Measurements from ENCODE around the gene ZNF516. TPM values are rescaled to one million over a fixed set of nuclear protein-coding genes. Genes with fewer than 3 reads are reported as not detected.
A peak's percentile ranks its signal among the peaks of the same experiment; 100 is the strongest.
"Not testable (repeated sequence)": the region's sequence is repeated elsewhere in the genome, so short reads cannot be mapped to it uniquely, and the experiment has no call there.

The ZNF516 gene
- total RNA-seq, 1 experiment from 2014 or later = 41.8 TPM

DNA sequence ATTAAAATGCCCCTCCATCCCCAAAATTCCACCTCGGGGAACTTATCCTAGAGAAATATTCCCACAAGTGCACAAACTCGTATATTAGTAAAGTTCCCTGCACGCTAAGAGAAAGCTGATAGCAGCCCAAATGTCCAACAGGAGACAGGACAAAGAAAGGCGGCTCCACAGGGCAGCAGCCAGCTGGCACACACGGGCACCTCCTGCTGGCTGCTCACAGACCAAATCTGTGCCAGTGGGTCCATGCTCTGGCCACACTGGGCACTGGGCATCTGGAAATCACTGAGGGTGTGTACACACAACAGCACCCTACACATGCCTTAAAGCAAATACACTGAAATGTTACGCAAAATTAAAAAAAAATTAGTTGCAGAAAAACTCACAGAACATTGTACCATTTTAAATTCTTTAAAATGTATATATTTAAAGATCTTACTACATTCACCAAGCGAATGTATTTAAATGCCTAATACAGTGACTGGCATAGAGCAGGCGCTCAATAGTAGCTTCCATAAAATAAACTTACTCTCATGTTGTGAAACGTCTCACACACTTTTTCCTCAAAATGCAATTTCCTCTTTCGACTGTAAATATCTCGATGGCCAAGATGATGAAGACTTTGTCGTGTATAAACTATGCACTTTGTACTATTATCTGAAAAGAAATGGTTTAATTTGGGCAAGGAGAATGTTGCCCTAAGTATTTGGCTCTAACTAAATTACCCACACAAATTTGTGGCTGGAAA, 19.4 kb downstream of the ZNF516 start:
- no peaks in the 10 kb centered on the region for H3K36me3 ChIP-seq (replicated peaks; ENCODE audit: control insufficient read depth, insufficient read depth, low read length)
- no peak for DNase-seq
- H3K27me3 ChIP-seq (ENCODE audit: control insufficient read depth, insufficient read depth, low read length) = no peaks in the 10 kb centered on the region
- H3K4me3 ChIP-seq (ENCODE audit: insufficient read depth, low read depth, low read length) = no peak overlapping the region

DNA sequence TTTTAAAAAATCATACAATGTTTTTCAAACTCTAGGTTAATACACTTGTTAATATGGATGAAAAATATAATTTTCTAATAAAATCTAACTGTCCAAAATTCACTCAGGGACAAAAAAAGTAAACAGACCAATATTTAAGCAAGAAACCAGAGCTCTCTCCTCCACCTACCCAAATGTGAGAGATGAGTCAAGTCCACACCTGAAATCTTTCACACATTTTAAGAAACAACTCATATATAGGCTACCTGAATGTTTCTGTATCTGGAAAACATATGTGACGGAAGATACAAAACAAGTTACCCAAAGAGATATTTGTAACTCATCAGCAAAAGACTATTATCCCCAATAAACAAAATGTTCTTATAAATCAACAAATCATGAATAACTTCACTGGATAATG, 20.2 kb downstream of the ZNF516 start:
- no peak for DNase-seq
- Histone ChIP-seq H3K36me3 (replicated peaks; ENCODE audit: control insufficient read depth, insufficient read depth, low read length) (no peaks in the 10 kb centered on the region), H3K4me3 (ENCODE audit: insufficient read depth, low read depth, low read length) (no peak overlapping the region), H3K27me3 (ENCODE audit: control insufficient read depth, insufficient read depth, low read length) (no peaks in the 10 kb centered on the region)

DNA sequence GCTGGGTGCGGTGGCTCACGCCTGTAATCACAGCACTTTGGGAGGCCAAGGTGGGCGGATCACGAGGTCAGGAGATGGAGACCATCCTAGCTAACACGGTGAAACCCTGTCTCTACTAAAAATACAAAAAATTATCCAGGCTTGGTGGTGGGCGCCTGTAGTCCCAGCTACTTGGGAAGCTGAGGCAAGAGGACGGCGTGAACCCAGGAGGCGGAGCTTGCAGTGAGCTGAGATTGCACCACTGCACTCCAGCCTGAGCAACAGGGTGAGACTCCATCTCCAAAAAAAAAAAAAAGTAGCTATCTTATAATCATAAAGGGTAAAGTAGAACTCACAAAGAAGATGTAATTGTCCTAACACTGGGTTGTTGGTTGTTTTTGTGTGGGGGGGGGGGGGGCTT, 21.5 kb downstream of the ZNF516 start:
- not testable (repeated sequence) for DNase-seq; H3K27me3 ChIP-seq (ENCODE audit: control insufficient read depth, insufficient read depth, low read length); H3K4me3 ChIP-seq (ENCODE audit: insufficient read depth, low read depth, low read length); H3K36me3 ChIP-seq (replicated peaks; ENCODE audit: control insufficient read depth, insufficient read depth, low read length)

DNA sequence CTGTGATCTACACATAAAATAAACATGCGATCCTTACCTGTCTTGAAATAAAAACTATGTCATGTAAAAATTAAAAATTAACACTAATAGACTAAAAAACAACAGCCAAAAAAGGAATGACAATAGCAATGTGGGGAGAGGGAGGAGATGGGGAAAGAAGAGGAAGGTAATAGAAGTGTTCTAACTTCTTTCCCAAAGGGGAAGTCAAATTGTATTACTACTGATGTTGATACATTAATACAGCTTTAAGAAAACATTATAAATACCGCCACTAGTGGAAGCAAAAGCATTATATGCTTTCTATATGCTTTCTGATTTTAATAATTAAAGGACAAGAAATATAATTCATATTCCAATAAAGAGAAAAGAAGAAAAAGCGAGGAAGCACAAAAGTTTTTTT, 22.2 kb downstream of the ZNF516 start:
- H3K4me3 ChIP-seq (ENCODE audit: insufficient read depth, low read depth, low read length) = no peak overlapping the region
- no peaks in the 10 kb centered on the region for H3K36me3 ChIP-seq (replicated peaks; ENCODE audit: control insufficient read depth, insufficient read depth, low read length)
- no peak for DNase-seq

DNA sequence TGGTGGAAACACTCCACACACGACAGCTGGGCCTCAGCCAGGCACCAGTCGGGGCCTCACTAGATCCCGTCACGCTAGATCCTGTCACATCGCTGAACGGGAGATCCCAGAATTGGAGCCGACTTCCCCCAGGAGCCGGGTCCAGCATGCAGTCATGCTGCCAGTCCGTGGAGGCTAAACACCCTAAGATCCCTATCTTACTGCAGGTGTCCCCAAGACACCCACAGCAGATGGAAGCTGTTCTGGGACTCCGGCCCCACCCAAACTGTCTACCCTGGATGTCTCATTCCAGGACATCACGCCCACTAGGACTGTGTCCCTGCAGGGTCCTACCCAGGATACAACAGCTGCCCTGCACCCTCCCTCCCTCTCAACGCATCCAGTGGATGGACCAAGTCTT, 23.4 kb downstream of the ZNF516 start:
- H3K4me3 ChIP-seq (ENCODE audit: insufficient read depth, low read depth, low read length) = no peak overlapping the region

More for the DNA sequence above, 22.2 kb downstream of the ZNF516 start:
- no peaks in the 10 kb centered on the region for H3K27me3 ChIP-seq (ENCODE audit: control insufficient read depth, insufficient read depth, low read length)

DNA sequence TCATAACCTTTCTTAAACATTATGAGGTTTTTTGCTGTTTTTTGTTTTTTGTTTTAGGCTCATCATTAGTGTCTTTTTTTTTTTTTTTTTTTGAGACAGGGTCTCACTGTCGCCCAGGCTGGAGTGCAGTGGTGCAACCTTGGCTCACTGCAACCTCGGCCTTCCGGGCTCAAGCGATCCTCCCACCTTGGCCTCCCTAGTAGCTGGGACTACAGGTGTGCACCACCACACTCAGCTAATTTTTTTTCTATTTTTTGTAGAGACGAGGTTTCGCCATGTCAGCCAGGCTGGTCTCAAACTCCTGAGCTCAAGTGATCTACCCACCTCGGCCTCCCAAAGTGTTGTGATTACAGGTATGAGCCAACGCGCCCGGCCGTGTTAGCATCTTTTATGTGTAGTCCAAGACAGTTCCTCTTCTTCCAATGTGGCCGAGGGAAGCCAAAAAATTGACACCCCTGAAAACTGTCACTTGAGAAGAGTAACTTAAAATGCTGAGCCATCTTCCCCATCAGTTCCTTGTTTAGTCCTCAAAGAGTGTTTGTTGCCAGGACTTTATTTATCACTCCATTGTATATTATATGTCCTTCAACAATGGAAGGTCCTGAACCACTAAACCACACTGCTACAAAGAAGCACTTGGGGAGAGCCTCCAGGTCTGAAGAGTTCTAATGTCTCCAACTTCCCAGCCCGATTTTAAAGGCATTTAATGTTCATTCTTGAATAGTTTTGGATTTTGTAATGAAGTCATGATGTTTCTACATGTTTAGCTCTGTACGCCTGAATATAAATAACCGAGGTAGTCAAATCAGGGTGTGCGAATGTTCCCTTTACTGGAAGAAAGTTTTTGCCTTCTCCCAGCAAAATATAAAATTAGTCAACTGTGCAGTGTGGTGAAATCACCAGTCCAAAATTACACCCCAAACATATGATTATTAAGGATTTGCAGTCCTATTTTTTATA, 26.4 kb downstream of the ZNF516 start:
- H3K36me3 ChIP-seq (replicated peaks; ENCODE audit: control insufficient read depth, insufficient read depth, low read length) = no peaks in the 10 kb centered on the region
- no peaks in the 10 kb centered on the region for H3K27me3 ChIP-seq (ENCODE audit: control insufficient read depth, insufficient read depth, low read length)
- no peak for DNase-seq
- no peak overlapping the region for H3K4me3 ChIP-seq (ENCODE audit: insufficient read depth, low read depth, low read length)

More for the DNA sequence above, 23.4 kb downstream of the ZNF516 start:
- Histone ChIP-seq H3K36me3 (replicated peaks; ENCODE audit: control insufficient read depth, insufficient read depth, low read length) (no peaks in the 10 kb centered on the region), H3K27me3 (ENCODE audit: control insufficient read depth, insufficient read depth, low read length) (no peaks in the 10 kb centered on the region)
- no peak for DNase-seq

DNA sequence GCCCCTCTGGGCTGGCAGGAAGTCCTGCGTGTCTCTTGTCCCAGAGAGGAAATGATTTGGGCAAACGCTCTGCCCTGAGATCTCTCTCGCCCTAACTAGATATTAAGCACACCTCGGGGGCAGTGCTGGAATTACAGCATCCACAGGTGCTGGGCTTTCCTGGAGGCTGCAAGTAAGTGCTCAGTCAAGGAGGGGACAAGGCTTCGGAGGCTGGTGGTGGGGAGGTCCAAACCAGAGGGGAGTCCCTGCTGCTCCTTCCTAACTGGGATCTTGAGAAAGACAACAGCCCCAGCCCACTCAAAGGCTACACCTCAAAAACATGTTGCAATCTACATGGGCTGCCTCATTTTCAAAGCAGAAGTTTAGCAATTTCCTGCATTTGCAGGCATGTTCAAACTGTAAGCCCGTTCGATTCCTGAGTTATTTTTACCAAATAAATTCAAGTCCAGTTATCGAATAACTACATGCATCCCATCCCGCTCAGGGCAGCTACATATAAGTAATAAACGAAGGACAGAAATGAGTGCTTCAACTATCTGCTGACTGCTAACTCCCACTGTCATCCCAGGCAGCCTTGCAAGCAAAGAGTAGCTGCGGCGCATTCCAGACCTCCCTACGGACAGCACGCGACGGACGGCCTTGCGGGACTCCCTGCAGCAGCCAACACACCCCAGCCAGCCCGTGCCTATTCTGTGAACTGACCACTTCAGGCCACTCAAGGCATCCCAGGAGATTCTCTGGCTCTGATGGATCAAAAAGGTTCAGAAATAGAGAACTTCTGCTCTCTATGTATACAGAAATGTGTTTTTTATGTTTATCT, 27.5 kb downstream of the ZNF516 start:
- DNase-seq = peak; percentile 58
- no peaks in the 10 kb centered on the region for H3K27me3 ChIP-seq (ENCODE audit: control insufficient read depth, insufficient read depth, low read length)
- H3K36me3 ChIP-seq (replicated peaks; ENCODE audit: control insufficient read depth, insufficient read depth, low read length) = no peaks in the 10 kb centered on the region
- H3K4me3 ChIP-seq (ENCODE audit: insufficient read depth, low read depth, low read length) = no peak overlapping the region

DNA sequence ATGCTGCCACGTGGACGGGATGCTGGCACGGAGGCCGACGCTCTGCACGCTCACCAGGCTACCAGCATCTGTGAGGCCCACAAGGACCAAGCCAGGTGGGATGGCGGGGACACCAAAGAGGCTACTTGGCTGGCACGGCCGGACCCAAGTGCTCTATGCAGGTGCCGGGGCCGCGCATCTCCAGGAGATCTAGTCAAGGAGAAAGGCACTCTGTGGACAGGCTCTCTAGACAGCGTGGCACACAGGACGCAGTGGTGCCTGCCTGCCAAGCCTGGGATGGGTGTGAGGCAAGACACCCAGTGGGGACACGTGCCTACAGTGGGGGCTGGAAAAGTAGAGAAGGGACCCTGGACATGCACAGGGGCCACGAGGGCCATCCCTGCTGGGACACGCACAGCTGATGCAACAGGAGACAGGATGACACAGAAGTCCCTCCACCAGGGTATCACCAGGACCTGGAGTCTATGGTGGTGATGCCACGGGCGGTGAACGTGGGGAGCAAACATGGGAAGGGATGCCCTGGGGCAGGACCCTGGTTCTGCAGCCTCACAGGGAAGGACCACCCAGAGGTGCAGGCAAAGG, 28.5 kb downstream of the ZNF516 start:
- Histone ChIP-seq H3K4me3 (ENCODE audit: insufficient read depth, low read depth, low read length) (no peak overlapping the region), H3K27me3 (ENCODE audit: control insufficient read depth, insufficient read depth, low read length) (no peaks in the 10 kb centered on the region), H3K36me3 (replicated peaks; ENCODE audit: control insufficient read depth, insufficient read depth, low read length) (no peaks in the 10 kb centered on the region)
- no peak for DNase-seq

DNA sequence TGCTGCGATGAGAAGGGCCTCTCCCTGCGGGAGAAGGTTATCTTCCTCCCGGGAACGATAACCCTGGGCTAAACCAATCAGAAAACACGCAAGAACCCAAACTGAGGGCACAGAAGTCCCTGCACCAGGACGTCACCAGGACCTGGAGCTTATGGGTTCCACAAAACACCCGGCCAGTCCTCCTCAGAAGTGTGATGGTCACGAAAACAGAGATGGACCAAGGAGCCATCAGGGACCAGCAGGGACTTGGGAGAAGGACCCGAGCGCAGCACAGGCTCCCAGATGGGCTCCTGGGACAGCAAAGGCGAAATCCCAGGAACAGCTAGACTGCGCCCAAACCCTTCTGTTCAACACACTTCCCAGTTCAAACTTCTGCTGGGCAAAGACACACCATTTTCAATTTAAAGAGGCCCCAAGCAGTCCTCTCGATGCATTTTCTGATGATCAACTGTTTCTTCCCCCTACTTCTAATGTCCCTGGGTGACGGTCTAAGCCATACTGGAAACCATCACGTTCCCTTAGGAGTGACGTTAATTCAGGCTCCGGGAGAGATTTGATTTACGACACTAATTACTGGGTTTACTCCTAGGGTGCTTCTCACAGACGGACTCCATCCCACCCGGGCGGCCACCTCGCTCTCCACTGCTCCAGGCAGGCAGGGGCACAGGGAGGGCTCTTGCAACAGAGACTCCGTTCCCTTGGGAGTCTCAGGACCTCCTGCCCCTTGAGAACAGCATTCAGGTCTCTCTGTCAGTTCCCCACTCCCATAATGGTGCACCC, 29.2 kb downstream of the ZNF516 start:
- Histone ChIP-seq H3K27me3 (ENCODE audit: control insufficient read depth, insufficient read depth, low read length) (no peaks in the 10 kb centered on the region), H3K36me3 (replicated peaks; ENCODE audit: control insufficient read depth, insufficient read depth, low read length) (no peaks in the 10 kb centered on the region), H3K4me3 (ENCODE audit: insufficient read depth, low read depth, low read length) (no peak overlapping the region)
- DNase-seq = peak; percentile 45

DNA sequence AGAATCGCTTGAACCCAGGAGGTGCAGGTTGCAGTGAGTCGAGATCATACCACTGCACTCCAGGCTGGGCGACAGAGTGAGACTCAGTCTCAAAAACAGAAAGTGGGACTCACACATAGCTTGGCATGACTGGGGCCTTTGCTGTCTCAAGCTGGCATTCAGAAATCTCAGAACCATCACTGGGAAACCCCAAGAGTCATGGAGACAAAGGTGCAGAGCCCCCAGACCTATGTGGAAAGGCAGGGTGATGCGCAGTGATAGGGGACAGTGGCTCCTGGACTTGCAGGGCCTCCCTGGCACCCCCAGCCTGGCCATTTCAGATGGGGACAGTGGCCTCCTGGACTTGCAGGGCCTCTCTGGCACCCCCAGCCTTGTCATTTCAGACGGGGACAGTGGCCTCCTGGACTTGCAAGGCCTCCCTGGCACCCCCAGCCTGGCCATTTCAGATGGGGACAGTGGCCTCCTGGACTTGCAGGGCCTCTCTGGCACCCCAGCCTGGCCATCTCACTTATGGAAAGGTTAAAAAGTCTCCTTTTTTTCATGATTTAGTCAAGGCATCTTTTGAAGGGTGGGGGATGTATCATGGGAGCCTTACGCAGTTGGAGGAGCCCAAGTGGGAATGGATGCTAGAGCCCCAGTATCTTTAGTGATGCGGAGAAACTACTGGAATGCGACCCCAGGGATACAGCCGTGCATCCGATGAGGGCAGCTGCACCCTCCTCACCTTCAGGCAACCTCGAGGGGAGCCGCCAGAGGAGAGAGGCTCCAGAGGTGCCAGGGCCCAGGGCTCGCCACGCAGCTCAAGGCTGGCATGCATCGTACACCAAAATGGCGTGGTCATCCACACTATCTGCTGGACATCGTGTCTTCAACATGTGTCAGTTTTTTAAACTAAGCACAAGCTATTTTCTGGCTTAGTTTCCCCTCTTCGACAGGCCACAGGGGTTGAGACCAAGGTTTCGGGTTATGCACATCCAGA, 30.5 kb downstream of the ZNF516 start:
- Histone ChIP-seq H3K36me3 (replicated peaks; ENCODE audit: control insufficient read depth, insufficient read depth, low read length) (no peaks in the 10 kb centered on the region), H3K4me3 (ENCODE audit: insufficient read depth, low read depth, low read length) (no peak overlapping the region), H3K27me3 (ENCODE audit: control insufficient read depth, insufficient read depth, low read length) (no peaks in the 10 kb centered on the region)
- DNase-seq = no peak

DNA sequence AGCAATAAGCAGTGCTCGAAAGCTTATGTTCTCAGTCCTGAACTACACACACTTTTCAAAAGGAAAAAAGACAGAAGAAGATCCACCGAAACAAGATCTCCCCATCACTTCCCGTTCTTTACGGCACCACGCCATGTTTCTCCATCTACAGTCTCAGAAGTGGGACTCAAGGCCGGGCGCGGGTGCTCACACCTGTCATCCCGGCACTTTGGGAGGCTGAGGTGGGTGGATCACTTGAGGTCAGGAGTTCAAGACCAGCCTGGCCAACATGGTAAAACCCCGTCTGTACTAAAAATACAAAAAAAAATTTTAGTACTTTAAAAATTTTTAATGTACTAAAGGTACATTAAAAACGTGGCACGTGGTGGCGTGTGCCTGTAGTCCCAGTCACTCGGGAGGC, 31.2 kb downstream of the ZNF516 start:
- DNase-seq = no peak
- no peak overlapping the region for H3K4me3 ChIP-seq (ENCODE audit: insufficient read depth, low read depth, low read length)
- H3K36me3 ChIP-seq (replicated peaks; ENCODE audit: control insufficient read depth, insufficient read depth, low read length) = no peaks in the 10 kb centered on the region
- H3K27me3 ChIP-seq (ENCODE audit: control insufficient read depth, insufficient read depth, low read length) = no peaks in the 10 kb centered on the region

DNA sequence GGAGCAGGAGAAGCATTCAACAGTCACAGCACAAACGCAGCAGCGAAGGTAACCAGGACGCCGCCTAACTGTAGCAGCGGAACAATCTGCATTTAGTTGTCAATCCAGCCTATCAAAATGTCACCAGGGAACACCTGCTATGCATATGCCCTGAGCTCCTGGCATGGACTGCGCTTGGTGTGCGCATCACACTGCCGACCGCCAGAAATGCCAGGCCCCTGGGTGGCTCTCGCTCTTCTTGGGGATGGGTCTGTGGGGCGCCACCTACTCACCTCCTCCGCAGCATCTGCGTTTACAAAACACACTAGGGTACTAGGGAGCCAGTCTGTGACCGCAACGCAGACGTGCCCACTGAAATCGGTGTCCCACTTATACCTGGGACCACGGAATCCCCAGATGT, 31.7 kb downstream of the ZNF516 start:
- DNase-seq = no peak
- Histone ChIP-seq H3K27me3 (ENCODE audit: control insufficient read depth, insufficient read depth, low read length) (no peaks in the 10 kb centered on the region), H3K36me3 (replicated peaks; ENCODE audit: control insufficient read depth, insufficient read depth, low read length) (no peaks in the 10 kb centered on the region), H3K4me3 (ENCODE audit: insufficient read depth, low read depth, low read length) (no peak overlapping the region)

DNA sequence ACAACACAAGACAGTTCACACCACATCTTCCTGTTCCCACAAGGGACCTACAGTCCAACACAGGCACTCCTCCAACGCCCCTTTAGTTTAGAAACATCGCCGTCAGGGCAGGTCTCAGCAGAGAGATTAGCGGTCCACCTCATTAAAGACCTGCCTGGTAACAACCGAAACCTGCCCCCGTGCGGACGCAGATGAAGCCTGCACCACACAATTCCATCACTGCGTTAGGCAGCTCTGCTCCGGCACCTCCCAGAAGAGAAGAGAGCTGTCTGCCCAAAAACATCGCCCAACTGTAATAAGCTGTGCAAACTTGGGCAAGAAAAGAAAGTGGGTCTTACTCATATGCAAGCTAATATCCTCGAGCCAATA, 32.7 kb downstream of the ZNF516 start:
- no peaks in the 10 kb centered on the region for H3K36me3 ChIP-seq (replicated peaks; ENCODE audit: control insufficient read depth, insufficient read depth, low read length)
- no peaks in the 10 kb centered on the region for H3K27me3 ChIP-seq (ENCODE audit: control insufficient read depth, insufficient read depth, low read length)
- no peak overlapping the region for H3K4me3 ChIP-seq (ENCODE audit: insufficient read depth, low read depth, low read length)
- DNase-seq = peak; percentile 74

Data from H7 (cell line).